K562 (cell line): ENCODE results near the gene CCT8L2. TPM values are rescaled to one million over a fixed set of nuclear protein-coding genes. Genes with fewer than 3 reads are reported as not detected.
"Not testable (repeated sequence)": the region's sequence is repeated elsewhere in the genome, so short reads cannot be mapped to it uniquely, and the experiment has no call there.

Experiments
- BRD4 ChIP-seq: fragments of 200-600 bp; sonication (generic); IDR thresholded peaks from 2 replicates; pipeline ENCODE4 v1.6.1; 2017; ENCODE audit warnings: inconsistent platforms
- CCNT2 ChIP-seq: IDR thresholded peaks from 2 replicates; pipeline ENCODE4 v1.6.1; 2011; ENCODE audit warnings: borderline replicate concordance, low read depth, mild to moderate bottlenecking, moderate library complexity, mixed read lengths, low read length; ENCODE audit not compliant: insufficient read length; ENCODE audit errors: extremely low read depth
- CHD1 ChIP-seq: fragments of 200-600 bp; sonication (generic); IDR thresholded peaks from one replicate; pipeline ENCODE4 v1.6.1; 2012; ENCODE audit warnings: mild to moderate bottlenecking, moderate library complexity, low read length, inconsistent platforms
- CHD4 ChIP-seq: fragments of 200-600 bp; sonication (generic); IDR thresholded peaks from 3 replicates; pipeline ENCODE4 v1.6.1; 2012; ENCODE audit warnings: low read depth, mild to moderate bottlenecking, mixed read lengths, low read length, inconsistent platforms; ENCODE audit not compliant: insufficient read depth, insufficient replicate concordance, poor library complexity, severe bottlenecking
- ELF1 ChIP-seq: fragments of 200-800 bp; sonication (Bioruptor generic); IDR thresholded peaks from 2 replicates; pipeline ENCODE4 v1.6.1; 2016; ENCODE audit warnings: missing genetic modification characterization, missing compliant biosample characterization
- JUN ChIP-seq, 2 experiments: sonication (generic) in 1 of 2; formaldehyde crosslinking in 1 of 2; IDR thresholded peaks; 2 replicates each; pipeline versions ENCODE4 v1.6.1 to v1.8.0; 2012 to 2022; ENCODE audit warnings: borderline replicate concordance in 2 of 2, mild to moderate bottlenecking in 2 of 2, improper control_type of control experiment in 1 of 2, low read depth in 1 of 2, low read length in 1 of 2, missing genetic modification reagents in 1 of 2
- KAT7 ChIP-seq: sonication (generic); formaldehyde crosslinking; IDR thresholded peaks from 2 replicates; pipeline ENCODE4 v1.8.0; 2022; ENCODE audit warnings: missing genetic modification reagents, mild to moderate bottlenecking, borderline replicate concordance
- KLF6 ChIP-seq: fragments of 250-450 bp; sonication (Bioruptor Pico); IDR thresholded peaks from 2 replicates; pipeline ENCODE4 v1.4.0; 2020; ENCODE audit warnings: mild to moderate bottlenecking, moderate library complexity, borderline replicate concordance
- LCOR ChIP-seq: sonication (generic); formaldehyde crosslinking; IDR thresholded peaks from 2 replicates; pipeline ENCODE4 v1.8.0; 2022; ENCODE audit warnings: mild to moderate bottlenecking, missing genetic modification reagents
- NONO ChIP-seq, 2 experiments: fragments of 200-400 bp in 1 of 2; fragments of 450-650 bp in 1 of 2; formaldehyde crosslinking in 1 of 2; IDR thresholded peaks; 2 replicates each; pipeline ENCODE4 v1.6.1; 2017; ENCODE audit warnings: low read depth in 2 of 2, mild to moderate bottlenecking in 2 of 2, moderate library complexity in 2 of 2, low read length in 1 of 2
- RB1 ChIP-seq: fragments of 450-650 bp; IDR thresholded peaks from 2 replicates; pipeline ENCODE4 v1.6.1; 2017; ENCODE audit warnings: low read depth, mild to moderate bottlenecking
- RBBP5 ChIP-seq: fragments of 200-600 bp; sonication (generic); IDR thresholded peaks from 2 replicates; pipeline ENCODE4 v1.6.1; 2012; ENCODE audit warnings: borderline replicate concordance, mild to moderate bottlenecking, low read length, control low read depth, inconsistent platforms; ENCODE audit not compliant: insufficient read depth, poor library complexity, severe bottlenecking
- RBFOX2 ChIP-seq: fragments of 200-400 bp; formaldehyde crosslinking; IDR thresholded peaks from 2 replicates; pipeline ENCODE4 v1.6.1; 2017; ENCODE audit warnings: low read depth, mild to moderate bottlenecking, low read length, moderate library complexity
- ZBTB7A ChIP-seq: IDR thresholded peaks from 2 replicates; pipeline ENCODE4 v1.6.1; 2011; ENCODE audit warnings: low read depth, mild to moderate bottlenecking, low read length, moderate library complexity, borderline replicate concordance; ENCODE audit not compliant: control insufficient read depth
- ZFX ChIP-seq: sonication (generic); formaldehyde crosslinking; IDR thresholded peaks from 2 replicates; pipeline ENCODE4 v1.8.0; 2022; ENCODE audit warnings: mild to moderate bottlenecking, missing genetic modification reagents, moderate library complexity
- ZNF175 ChIP-seq: fragments of 200-800 bp; sonication (Bioruptor generic); IDR thresholded peaks from 2 replicates; pipeline ENCODE4 v1.6.1; 2016; ENCODE audit warnings: low read depth, mild to moderate bottlenecking, missing genetic modification characterization, missing compliant biosample characterization
- ZNF224 ChIP-seq: sonication (generic); formaldehyde crosslinking; IDR thresholded peaks from 2 replicates; pipeline ENCODE4 v1.8.0; 2022; ENCODE audit warnings: mild to moderate bottlenecking, missing genetic modification reagents
- polyA plus RNA-seq, 8 experiments: library from polyadenylated mRNA; depleted of rRNA in 4 of 8; stranded (reverse) in 5 of 8; unstranded in 3 of 8; fragments of >200 nt; fragmentation: Nextera tagmentation in 2 of 8; fragmentation: Illumina TruSeq in 1 of 8; extraction: Ambion mirVana in 2 of 8; extraction: Trizol in 1 of 8; gene quantifications; 2 replicates each; pipeline versions ENCODE4 v1.2.1 to v1.2.3, GENCODE V29; 2011 to 2014; ENCODE audit warnings: inconsistent platforms in 1 of 8, missing spikeins in 1 of 8
- total RNA-seq, 7 experiments: library from RNA; depleted of rRNA in 6 of 7; stranded (reverse); fragments of >200 nt in 6 of 7; fragmentation: Illumina TruSeq in 2 of 7; extraction: Trizol in 2 of 7; gene quantifications; 2 replicates each; pipeline versions ENCODE4 v1.2.1 to v1.2.3, GENCODE V29; 2011 to 2021; ENCODE audit warnings: low replicate concordance in 1 of 7
- TF ChIP-seq, protein P1 (sequence below), 2 experiments: IDR thresholded peaks; 2 replicates each; pipeline ENCODE4 v1.6.1; 2011; ENCODE audit warnings: borderline replicate concordance in 1 of 2, control low read depth in 1 of 2, low read depth in 1 of 2, low read length in 1 of 2, mild to moderate bottlenecking in 1 of 2, mixed read lengths in 1 of 2, moderate library complexity in 1 of 2; ENCODE audit not compliant: insufficient read depth in 1 of 2, insufficient read length in 1 of 2, poor library complexity in 1 of 2, severe bottlenecking in 1 of 2; ENCODE audit errors: extremely low read depth in 1 of 2
- TF ChIP-seq, protein P2 (sequence below): sonication (generic); formaldehyde crosslinking; IDR thresholded peaks from 2 replicates; pipeline ENCODE4 v1.8.0; 2022; ENCODE audit warnings: mild to moderate bottlenecking, missing genetic modification reagents

The CCT8L2 gene
- total and polyA plus RNA-seq, 9 of the 15 experiments (the other 6 are each of a cell fraction or from before 2014, with no cell fraction given), result 0.13 TPM; not detected in 8

DNA sequence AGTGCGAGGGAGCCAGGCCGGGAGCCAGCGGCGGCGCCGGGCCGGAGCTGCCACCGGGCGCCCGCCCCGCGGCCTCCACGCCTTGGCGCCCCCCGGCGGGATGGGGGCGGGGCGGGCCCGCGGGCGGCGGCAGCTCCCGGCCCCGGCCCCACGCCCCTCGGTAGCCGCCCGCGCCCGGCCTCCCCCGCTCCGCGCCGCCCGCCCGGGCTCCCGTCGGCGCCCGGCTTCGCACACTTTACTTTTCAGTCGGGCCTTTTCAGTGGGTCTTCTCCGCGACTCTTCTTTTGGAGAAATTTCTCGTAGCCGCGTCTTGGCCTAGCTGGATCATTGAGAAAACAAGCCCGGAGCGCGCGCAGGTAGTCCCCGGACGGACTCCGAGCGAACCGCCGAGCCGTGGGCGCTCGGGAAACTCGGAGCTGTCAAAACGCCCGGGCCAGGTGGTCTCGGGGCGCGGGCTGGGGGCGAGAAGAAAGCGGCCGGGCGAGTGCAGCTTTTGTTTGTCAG is 9.7 kb upstream of the CCT8L2 start (continued):
- TF ChIP-seq, protein P1, sequence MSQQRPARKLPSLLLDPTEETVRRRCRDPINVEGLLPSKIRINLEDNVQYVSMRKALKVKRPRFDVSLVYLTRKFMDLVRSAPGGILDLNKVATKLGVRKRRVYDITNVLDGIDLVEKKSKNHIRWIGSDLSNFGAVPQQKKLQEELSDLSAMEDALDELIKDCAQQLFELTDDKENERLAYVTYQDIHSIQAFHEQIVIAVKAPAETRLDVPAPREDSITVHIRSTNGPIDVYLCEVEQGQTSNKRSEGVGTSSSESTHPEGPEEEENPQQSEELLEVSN (IDR thresholded peaks at IDR 0.05; ENCODE audit: borderline replicate concordance in 1 of 2, extremely low read depth in 1 of 2, insufficient read depth in 1 of 2, insufficient read length in 1 of 2, low read depth in 1 of 2, low read length in 1 of 2, poor library complexity in 1 of 2, severe bottlenecking in 1 of 2), result peak in 1 of 2 experiments; percentile 55
- TF ChIP-seq ZBTB7A (peak; percentile 91), JUN (IDR thresholded peaks at IDR 0.05; ENCODE audit: borderline replicate concordance, low read depth, low read length) (0 out of 2 replicates have a peak, but pooled peaks have one; percentile 1), KLF6 (CRISPR knock-in tag) (0 out of 2 replicates have a peak, but pooled peaks have one; percentile 11), CCNT2 (peak; percentile 27), RBBP5 (peak; percentile 76), ZFX (CRISPR knock-in tag) (peak; percentile 79), CHD1 (peak; percentile 79), RB1 (peak; percentile 12; the same call in 1 of the 2 replicates), ZNF175 (CRISPR knock-in tag) (peak; percentile 70; the same call in 1 of the 2 replicates), BRD4 (0 out of 2 replicates have a peak, but pooled peaks have one; percentile 60), RBFOX2 (peak; percentile 73), ELF1 (tag) (0 out of 2 replicates have a peak, but pooled peaks have one; percentile 5), LCOR (CRISPR knock-in tag) (0 out of 2 replicates have a peak, but pooled peaks have one; percentile 3), KAT7 (CRISPR knock-in tag) (0 out of 2 replicates have a peak, but pooled peaks have one; percentile 81), NONO (IDR thresholded peaks at IDR 0.05; ENCODE audit: low read depth in 2 of 2, low read length in 1 of 2) (peak in 1 of 2 experiments; percentile 82; a peak in 2 of 4 replicates), ZNF224 (0 out of 2 replicates have a peak, but pooled peaks have one; percentile 19), CHD4 (peak; percentile 14)
- TF ChIP-seq JUN (CRISPR knock-in tag; IDR thresholded peaks at IDR 0.05; ENCODE audit: borderline replicate concordance), result not testable (repeated sequence)
- TF ChIP-seq, protein P2, sequence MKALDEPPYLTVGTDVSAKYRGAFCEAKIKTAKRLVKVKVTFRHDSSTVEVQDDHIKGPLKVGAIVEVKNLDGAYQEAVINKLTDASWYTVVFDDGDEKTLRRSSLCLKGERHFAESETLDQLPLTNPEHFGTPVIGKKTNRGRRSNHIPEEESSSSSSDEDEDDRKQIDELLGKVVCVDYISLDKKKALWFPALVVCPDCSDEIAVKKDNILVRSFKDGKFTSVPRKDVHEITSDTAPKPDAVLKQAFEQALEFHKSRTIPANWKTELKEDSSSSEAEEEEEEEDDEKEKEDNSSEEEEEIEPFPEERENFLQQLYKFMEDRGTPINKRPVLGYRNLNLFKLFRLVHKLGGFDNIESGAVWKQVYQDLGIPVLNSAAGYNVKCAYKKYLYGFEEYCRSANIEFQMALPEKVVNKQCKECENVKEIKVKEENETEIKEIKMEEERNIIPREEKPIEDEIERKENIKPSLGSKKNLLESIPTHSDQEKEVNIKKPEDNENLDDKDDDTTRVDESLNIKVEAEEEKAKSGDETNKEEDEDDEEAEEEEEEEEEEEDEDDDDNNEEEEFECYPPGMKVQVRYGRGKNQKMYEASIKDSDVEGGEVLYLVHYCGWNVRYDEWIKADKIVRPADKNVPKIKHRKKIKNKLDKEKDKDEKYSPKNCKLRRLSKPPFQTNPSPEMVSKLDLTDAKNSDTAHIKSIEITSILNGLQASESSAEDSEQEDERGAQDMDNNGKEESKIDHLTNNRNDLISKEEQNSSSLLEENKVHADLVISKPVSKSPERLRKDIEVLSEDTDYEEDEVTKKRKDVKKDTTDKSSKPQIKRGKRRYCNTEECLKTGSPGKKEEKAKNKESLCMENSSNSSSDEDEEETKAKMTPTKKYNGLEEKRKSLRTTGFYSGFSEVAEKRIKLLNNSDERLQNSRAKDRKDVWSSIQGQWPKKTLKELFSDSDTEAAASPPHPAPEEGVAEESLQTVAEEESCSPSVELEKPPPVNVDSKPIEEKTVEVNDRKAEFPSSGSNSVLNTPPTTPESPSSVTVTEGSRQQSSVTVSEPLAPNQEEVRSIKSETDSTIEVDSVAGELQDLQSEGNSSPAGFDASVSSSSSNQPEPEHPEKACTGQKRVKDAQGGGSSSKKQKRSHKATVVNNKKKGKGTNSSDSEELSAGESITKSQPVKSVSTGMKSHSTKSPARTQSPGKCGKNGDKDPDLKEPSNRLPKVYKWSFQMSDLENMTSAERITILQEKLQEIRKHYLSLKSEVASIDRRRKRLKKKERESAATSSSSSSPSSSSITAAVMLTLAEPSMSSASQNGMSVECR, result peak; percentile 24; the same call in 1 of the 2 replicates
